Urinary bladder (tissue), 4 donors: Measurements from ENCODE around the gene ZNF532. TPM values are rescaled to one million over a fixed set of nuclear protein-coding genes. Genes with fewer than 3 reads are reported as not detected.
A peak's percentile ranks its signal among the peaks of the same experiment; 100 is the strongest.
"Not testable (repeated sequence)": the region's sequence is repeated elsewhere in the genome, so short reads cannot be mapped to it uniquely, and the experiment has no call there.

Experiments used
- DNase-seq: peaks from one replicate; pipeline ENCODE4 v3.0.0-alpha.2; 2015; ENCODE audit errors: extremely low spot score
- H3K27ac ChIP-seq: one replicate; pipeline ENCODE4 v1.5.1; 2013; ENCODE audit warnings: low read depth, mild to moderate bottlenecking, moderate library complexity
- H3K36me3 ChIP-seq: one replicate; pipeline ENCODE4 v1.6.1; 2013; ENCODE audit warnings: mild to moderate bottlenecking, moderate library complexity; ENCODE audit not compliant: insufficient read depth
- H3K4me1 ChIP-seq: one replicate; pipeline ENCODE4 v1.6.1; 2013; ENCODE audit warnings: mild to moderate bottlenecking, moderate library complexity; ENCODE audit not compliant: insufficient read depth
- H3K4me3 ChIP-seq: one replicate; pipeline ENCODE4 v1.5.1; 2013; ENCODE audit warnings: low read depth, low read length
- WGBS: extraction: QIAGEN DNeasy Blood & Tissue Kit; methylation state at CpG from one replicate; pipeline ENCODE4 v1.1.7; 2013; 5-methylcytosine and 5-hydroxymethylcytosine counted together
- polyA plus RNA-seq: library from polyadenylated mRNA; stranded (reverse); fragments of 200-250 nt; gene quantifications from one replicate; pipeline ENCODE4 v1.2.3, GENCODE V29; 2013
- total RNA-seq: library from RNA; depleted of rRNA; stranded (reverse); fragments of >200 nt; gene quantifications from one replicate; pipeline ENCODE4 v1.2.3, GENCODE V29; 2014
- donor health status: healthy with polysubstance abuse.
- donor health status: healthy.

ZNF532 gene
- total and polyA plus RNA-seq, 2 donors: 53.8 to 105 TPM

- no peak for DNase-seq
- WGBS: 41% methylated on average over 1 of the region's 1 CpG
- Histone ChIP-seq H3K36me3 (no peaks in the 10 kb centered on the region), H3K4me3 (no peak overlapping the region), H3K4me1 (no peaks in the 10 kb centered on the region), H3K27ac (no peak overlapping the region)
Measured at GRCh38 chr18:59021500-59021899, 156.8 kb downstream of the ZNF532 start.

- no peak overlapping the region for H3K4me3 ChIP-seq
- H3K4me1 ChIP-seq: no peaks in the 10 kb centered on the region
- 53% methylated on average over 10 of the region's 10 CpGs for WGBS
- no peaks in the 10 kb centered on the region for H3K36me3 ChIP-seq
- no peak overlapping the region for H3K27ac ChIP-seq
- no peak for DNase-seq
Measured at GRCh38 chr18:59022167-59022945, 157.7 kb downstream of the ZNF532 start.

GRCh38 chr18:59024829-59025228 lies 160.2 kb downstream of the ZNF532 start:
- Histone ChIP-seq H3K4me3 (no peak overlapping the region), H3K4me1 (no peaks in the 10 kb centered on the region), H3K27ac (no peak overlapping the region), H3K36me3 (no peaks in the 10 kb centered on the region)
- no peak for DNase-seq
- 43% methylated on average over 3 of the region's 3 CpGs for WGBS

GRCh38 chr18:59025532-59025931 lies 160.9 kb downstream of the ZNF532 start:
- peak overlapping the region; percentile 16 for H3K27ac ChIP-seq
- DNase-seq, H3K4me1 ChIP-seq, H3K36me3 ChIP-seq, H3K4me3 ChIP-seq: not testable (repeated sequence)
- WGBS: 93% methylated on average over 2 of the region's 2 CpGs

GRCh38 chr18:59026364-59026763 lies 161.7 kb downstream of the ZNF532 start:
- Histone ChIP-seq H3K27ac (no peak overlapping the region), H3K4me1 (no peaks in the 10 kb centered on the region), H3K36me3 (no peaks in the 10 kb centered on the region), H3K4me3 (no peak overlapping the region)
- DNase-seq: no peak
- 86% methylated on average over 6 of the region's 6 CpGs for WGBS

- H3K27ac ChIP-seq: no peak overlapping the region
- H3K36me3 ChIP-seq: no peaks in the 10 kb centered on the region
- H3K4me1 ChIP-seq: no peaks in the 10 kb centered on the region
- no peak overlapping the region for H3K4me3 ChIP-seq
- no peak for DNase-seq
- WGBS: 70% methylated on average over 12 of the region's 12 CpGs
Measured at GRCh38 chr18:59026831-59027410, 162.2 kb downstream of the ZNF532 start.

GRCh38 chr18:59029663-59030429 lies 165.2 kb downstream of the ZNF532 start:
- DNase-seq: no peak
- Histone ChIP-seq H3K36me3 (no peaks in the 10 kb centered on the region), H3K27ac (no peak overlapping the region), H3K4me3 (no peak overlapping the region), H3K4me1 (peaks cover 1% of the 10 kb centered on the region)
- WGBS: 81% methylated on average over 23 of the region's 23 CpGs

GRCh38 chr18:59032308-59032707 lies 167.6 kb downstream of the ZNF532 start:
- no peak for DNase-seq
- 92% methylated on average over 8 of the region's 8 CpGs for WGBS
- peaks cover 1% of the 10 kb centered on the region for H3K4me1 ChIP-seq
- H3K4me3 ChIP-seq: no peak overlapping the region
- no peak overlapping the region for H3K27ac ChIP-seq
- no peaks in the 10 kb centered on the region for H3K36me3 ChIP-seq

- H3K4me1 ChIP-seq: peaks cover 1% of the 10 kb centered on the region
- 85% methylated on average over 3 of the region's 3 CpGs for WGBS
- H3K4me3 ChIP-seq: no peak overlapping the region
- H3K27ac ChIP-seq: no peak overlapping the region
- no peak for DNase-seq
- H3K36me3 ChIP-seq: no peaks in the 10 kb centered on the region
Measured at GRCh38 chr18:59033359-59033758, 168.7 kb downstream of the ZNF532 start.

GRCh38 chr18:59033974-59034373 lies 169.3 kb downstream of the ZNF532 start:
- Histone ChIP-seq H3K4me3 (no peak overlapping the region), H3K4me1 (peaks cover 1% of the 10 kb centered on the region), H3K36me3 (no peaks in the 10 kb centered on the region), H3K27ac (no peak overlapping the region)
- DNase-seq: no peak
- WGBS: 87% methylated on average over 5 of the region's 5 CpGs

GRCh38 chr18:59035591-59035990 lies 170.9 kb downstream of the ZNF532 start:
- DNase-seq: no peak
- H3K4me3 ChIP-seq: no peak overlapping the region

More at GRCh38 chr18:59035591-59035990, 170.9 kb downstream of the ZNF532 start:
- no peak overlapping the region for H3K27ac ChIP-seq
- H3K4me1 ChIP-seq: peaks cover 1% of the 10 kb centered on the region
- 93% methylated on average over 8 of the region's 8 CpGs for WGBS
- no peaks in the 10 kb centered on the region for H3K36me3 ChIP-seq
